Tibial artery (tissue), 4 donors: Measurements from ENCODE around the gene PMEPA1.

Experiments
- DNase-seq, 2 donors: peaks; one replicate each; pipeline ENCODE4 v3.0.0-alpha.2; 2019
- H3K27ac ChIP-seq, 2 donors: fragments of 200-600 bp; sonication (generic) in 1 of 2; 1 replicate in 1 of 2; 2 replicates in 1 of 2; pipeline ENCODE4 v1.5.1; 2018 to 2019; ENCODE audit warnings: mild to moderate bottlenecking in 1 of 2
- H3K27me3 ChIP-seq, 2 donors: fragments of 200-600 bp; sonication (generic) in 1 of 2; one replicate each; pipeline versions ENCODE4 v1.5.1 to v1.6.0; 2016 to 2019
- H3K36me3 ChIP-seq, 3 donors: fragments of 200-600 bp; sonication (generic) in 2 of 3; one replicate each; pipeline ENCODE4 v1.5.1; 2016 to 2019; ENCODE audit warnings: mild to moderate bottlenecking in 2 of 3
- H3K4me1 ChIP-seq, 4 donors: fragments of 200-600 bp; sonication (generic) in 2 of 4; 1 replicate in 3 of 4; 2 replicates in 1 of 4; pipeline ENCODE4 v1.5.1; 2016 to 2019
- H3K4me3 ChIP-seq, 2 donors: fragments of 200-600 bp; sonication (generic) in 1 of 2; 1 replicate in 1 of 2; 2 replicates in 1 of 2; pipeline ENCODE4 v1.5.1; 2018 to 2019; ENCODE audit warnings: mild to moderate bottlenecking in 2 of 2
- H3K9me3 ChIP-seq, 3 donors: fragments of 200-600 bp; sonication (generic) in 1 of 3; one replicate each; pipeline ENCODE4 v1.5.1; 2016 to 2019
- CTCF ChIP-seq, 2 experiments: fragments of 200-600 bp in 1 of 2; fragments of 450-650 bp in 1 of 2; IDR thresholded peaks; one replicate each; pipeline ENCODE4 v1.5.1; 2017 to 2019; ENCODE audit warnings: antibody characterized with exemption in 2 of 2, mild to moderate bottlenecking in 1 of 2, moderate library complexity in 1 of 2
- intact Hi-C: fragments of 100-400 bp; cut with DNase I; formaldehyde crosslinking; loops from one replicate; pipeline ENCODE4 v1.15.0; 2023; ENCODE audit warnings: low total_unique reads

Gene PMEPA1

GRCh38 chr20:57736738-57737347, 27.0 kb upstream of the PMEPA1 start:
- H3K36me3 ChIP-seq: no peaks in the 10 kb centered on the region
- H3K9me3 ChIP-seq: no peaks in the 10 kb centered on the region
- intact Hi-C loops: no loop called here
- DNase-seq: no peak
- H3K4me1 ChIP-seq: no peaks in the 10 kb centered on the region
- no peak for TF ChIP-seq CTCF (IDR thresholded peaks at IDR 0.05)
- H3K27ac ChIP-seq: no peak overlapping the region
- no peak overlapping the region for H3K4me3 ChIP-seq
- no peaks in the 10 kb centered on the region for H3K27me3 ChIP-seq

- TF ChIP-seq CTCF (IDR thresholded peaks at IDR 0.05): no peak
- Histone ChIP-seq H3K27me3 (no peaks in the 10 kb centered on the region), H3K27ac (no peak overlapping the region), H3K4me1 (no peaks in the 10 kb centered on the region), H3K36me3 (no peaks in the 10 kb centered on the region), H3K4me3 (no peak overlapping the region), H3K9me3 (no peaks in the 10 kb centered on the region)
- DNase-seq: no peak
- intact Hi-C loops: no loop called here
Observed at GRCh38 chr20:57735831-57736737, 26.3 kb upstream of the PMEPA1 start.

GRCh38 chr20:57734754-57735153, 24.9 kb upstream of the PMEPA1 start:
- Histone ChIP-seq H3K27ac (no peak overlapping the region), H3K27me3 (no peaks in the 10 kb centered on the region), H3K36me3 (no peaks in the 10 kb centered on the region), H3K4me1 (peaks cover 0 to 11% (median 4%) of the 10 kb centered on the region in 4 donors), H3K4me3 (no peak overlapping the region), H3K9me3 (no peaks in the 10 kb centered on the region)
- intact Hi-C loops: no loop called here
- TF ChIP-seq CTCF (IDR thresholded peaks at IDR 0.05): no peak
- no peak for DNase-seq

- H3K4me1 ChIP-seq: peaks cover 0 to 11% (median 4%) of the 10 kb centered on the region in 4 donors
Observed at GRCh38 chr20:57732226-57732625, 22.4 kb upstream of the PMEPA1 start.

GRCh38 chr20:57728762-57729161, 18.9 kb upstream of the PMEPA1 start:
- intact Hi-C loops: no loop called here
- H3K36me3 ChIP-seq: no peaks in the 10 kb centered on the region

More at GRCh38 chr20:57732226-57732625, 22.4 kb upstream of the PMEPA1 start:
- Histone ChIP-seq H3K27ac (no peak overlapping the region), H3K9me3 (no peaks in the 10 kb centered on the region), H3K4me3 (no peak overlapping the region), H3K36me3 (no peaks in the 10 kb centered on the region), H3K27me3 (no peaks in the 10 kb centered on the region)
- TF ChIP-seq CTCF (IDR thresholded peaks at IDR 0.05): no peak
- intact Hi-C loops: no loop called here
- no peak for DNase-seq

More at GRCh38 chr20:57728762-57729161, 18.9 kb upstream of the PMEPA1 start:
- Histone ChIP-seq H3K27me3 (no peaks in the 10 kb centered on the region), H3K4me3 (no peak overlapping the region), H3K27ac (no peak overlapping the region), H3K9me3 (no peaks in the 10 kb centered on the region), H3K4me1 (peaks cover 0 to 11% (median 4%) of the 10 kb centered on the region in 4 donors)
- DNase-seq: no peak
- no peak for TF ChIP-seq CTCF (IDR thresholded peaks at IDR 0.05)
